NB4 (cell line): ENCODE data around the gene SCML1.

Experiments used
- CTCF ChIP-seq: IDR thresholded peaks from one replicate; pipeline ENCODE4 v1.5.1; 2012; ENCODE audit warnings: low read depth, low read length
- POLR2A ChIP-seq: IDR thresholded peaks from 2 replicates; pipeline ENCODE4 v1.6.1; 2011; ENCODE audit warnings: mild to moderate bottlenecking; ENCODE audit not compliant: insufficient read length; ENCODE audit errors: extremely low read depth

- TF ChIP-seq CTCF, result no peak
- TF ChIP-seq POLR2A, result no peak
Observed at GRCh38 chrX:17748684-17749083, 11.4 kb downstream of the SCML1 start.
